Fibroblast of lung (primary cell): Measurements from ENCODE around the gene ZFP36L1. TPM values are rescaled to one million over a fixed set of nuclear protein-coding genes. Genes with fewer than 3 reads are reported as not detected.

Experiments used
- DNase-seq, 2 donors: peaks; one replicate each; pipeline versions ENCODE4 v3.0.0 to v3.0.0-alpha.2; 2010; ENCODE audit warnings: low read depth in 2 of 2
- H2AFZ ChIP-seq: 2 replicates; pipeline ENCODE4 v1.5.1; 2012; ENCODE audit warnings: low read length, control low read depth, inconsistent platforms
- H3K27ac ChIP-seq: 2 replicates; pipeline ENCODE4 v1.5.1; 2011; ENCODE audit warnings: low read length, control low read depth; ENCODE audit not compliant: insufficient read depth
- H3K27me3 ChIP-seq: 2 replicates; pipeline ENCODE4 v1.5.1; 2011; ENCODE audit warnings: mild to moderate bottlenecking, low read length; ENCODE audit not compliant: control insufficient read depth, insufficient read depth
- H3K36me3 ChIP-seq: 2 replicates; pipeline ENCODE4 v1.5.1; 2011; ENCODE audit warnings: low read length; ENCODE audit not compliant: control insufficient read depth, insufficient read depth
- H3K4me1 ChIP-seq: 2 replicates; pipeline ENCODE4 v1.5.1; 2011; ENCODE audit warnings: low read length; ENCODE audit not compliant: control insufficient read depth, insufficient read depth; ENCODE audit errors: extremely low read depth
- H3K4me2 ChIP-seq: 2 replicates; pipeline ENCODE4 v1.5.1; 2011; ENCODE audit warnings: low read length, control low read depth; ENCODE audit not compliant: insufficient read depth; ENCODE audit errors: extremely low read depth
- H3K4me3 ChIP-seq, 4 experiments: fragments of 200-600 bp in 1 of 4; sonication (generic) in 1 of 4; replicated peaks in 1 of 4; 2 replicates each; pipeline ENCODE4 v1.5.1; 2011 to 2016; ENCODE audit warnings: low read length in 4 of 4, low read depth in 3 of 4, mild to moderate bottlenecking in 3 of 4, control low read depth in 2 of 4, inconsistent platforms in 1 of 4, mixed read lengths in 1 of 4; ENCODE audit not compliant: insufficient read depth in 1 of 4; ENCODE audit errors: control extremely low read depth in 1 of 4
- H3K79me2 ChIP-seq: 2 replicates; pipeline ENCODE4 v1.5.1; 2012; ENCODE audit warnings: mild to moderate bottlenecking, low read length, inconsistent platforms; ENCODE audit not compliant: control insufficient read depth, insufficient read depth
- H3K9ac ChIP-seq: 2 replicates; pipeline ENCODE4 v1.5.1; 2011; ENCODE audit warnings: mild to moderate bottlenecking, low read length, control low read depth; ENCODE audit not compliant: insufficient read depth
- H3K9me3 ChIP-seq: 2 replicates; pipeline ENCODE4 v1.5.1; 2012; ENCODE audit warnings: low read depth, low read length; ENCODE audit not compliant: control insufficient read depth, insufficient read depth
- H4K20me1 ChIP-seq: 2 replicates; pipeline ENCODE4 v1.5.1; 2011; ENCODE audit warnings: low read length; ENCODE audit not compliant: control insufficient read depth, insufficient read depth; ENCODE audit errors: extremely low read depth
- CTCF ChIP-seq, 2 donors: IDR thresholded peaks in 1 of 2; conservative IDR thresholded peaks in 1 of 2; 1 replicate in 1 of 2; 2 replicates in 1 of 2; pipeline ENCODE4 v1.5.1; 2011 to 2012; ENCODE audit warnings: low read length in 2 of 2, control low read depth in 1 of 2, inconsistent platforms in 1 of 2, low read depth in 1 of 2, mild to moderate bottlenecking in 1 of 2
- EZH2 ChIP-seq: IDR thresholded peaks from 2 replicates; pipeline ENCODE4 v1.5.1; 2012; ENCODE audit warnings: low read length, control low read depth, mild to moderate bottlenecking; ENCODE audit errors: missing control alignments
- polyA plus RNA-seq, 2 donors: library from polyadenylated mRNA; depleted of rRNA in 1 of 2; stranded (reverse) in 1 of 2; unstranded in 1 of 2; fragments of >200 nt; gene quantifications; 2 replicates each; pipeline ENCODE4 v1.2.1, GENCODE V29; 2011 to 2012; ENCODE audit warnings: missing spikeins in 1 of 2
- total RNA-seq: library from RNA; depleted of rRNA; stranded (reverse); fragments of >200 nt; gene quantifications from 2 replicates; pipeline ENCODE4 v1.2.1, GENCODE V29; 2014

ZFP36L1 gene
- total and polyA plus RNA-seq, 2 donors (not counting 1 experiment from before 2014, with no cell fraction given): 22.0 to 41.7 TPM

GRCh38 chr14:68783408-68784225 lies 9.2 kb downstream of the ZFP36L1 start:
- H3K27ac ChIP-seq: no peak overlapping the region
- no peak overlapping the region for H3K9ac ChIP-seq
- H3K4me1 ChIP-seq: peaks cover 37% of the 10 kb centered on the region

GRCh38 chr14:68782091-68782981 lies 10.5 kb downstream of the ZFP36L1 start:
- H3K27ac ChIP-seq: no peak overlapping the region
- H3K9ac ChIP-seq: no peak overlapping the region
- peaks cover 2% of the 10 kb centered on the region for H3K79me2 ChIP-seq
- no peak overlapping the region for H3K4me3 ChIP-seq
- no peaks in the 10 kb centered on the region for H3K9me3 ChIP-seq
- no peak overlapping the region for H2AFZ ChIP-seq
- no peak for TF ChIP-seq EZH2
- TF ChIP-seq CTCF (conservative IDR thresholded peaks at IDR 0.05 in 1 of 2, IDR thresholded peaks at IDR 0.05 in 1 of 2; ENCODE audit: low read depth in 1 of 2, low read length in 2 of 2): no peak
- H3K4me1 ChIP-seq: peaks cover 37% of the 10 kb centered on the region
- no peaks in the 10 kb centered on the region for H3K27me3 ChIP-seq
- DNase-seq: no peak
- H3K36me3 ChIP-seq: peaks cover 4% of the 10 kb centered on the region
- no peaks in the 10 kb centered on the region for H4K20me1 ChIP-seq
- H3K4me2 ChIP-seq: no peak overlapping the region

More at GRCh38 chr14:68783408-68784225, 9.2 kb downstream of the ZFP36L1 start:
- H3K79me2 ChIP-seq: peaks cover 13% of the 10 kb centered on the region
- no peak for DNase-seq
- no peak overlapping the region for H2AFZ ChIP-seq
- H3K27me3 ChIP-seq: no peaks in the 10 kb centered on the region
- H4K20me1 ChIP-seq: no peaks in the 10 kb centered on the region
- peaks cover 6% of the 10 kb centered on the region for H3K36me3 ChIP-seq
- no peak for TF ChIP-seq EZH2
- no peak for TF ChIP-seq CTCF (conservative IDR thresholded peaks at IDR 0.05 in 1 of 2, IDR thresholded peaks at IDR 0.05 in 1 of 2; ENCODE audit: low read depth in 1 of 2, low read length in 2 of 2)
- no peak overlapping the region for H3K4me2 ChIP-seq
- no peaks in the 10 kb centered on the region for H3K9me3 ChIP-seq
- no peak overlapping the region for H3K4me3 ChIP-seq
